Upper lobe of left lung (tissue), 6 donors: ENCODE data around the gene KRT39. TPM values are rescaled to one million over a fixed set of nuclear protein-coding genes. Genes with fewer than 3 reads are reported as not detected.

Experiments
- ATAC-seq, 2 donors: fragments of 200-7000 bp; cut with Tn5 transposase; one replicate each; pipeline ENCODE4 v1.9.1; 2022; ENCODE audit warnings: mild to moderate bottlenecking in 2 of 2, moderate library complexity in 2 of 2; ENCODE audit not compliant: low FRiP score in 2 of 2
- DNase-seq, 2 donors: peaks; one replicate each; pipeline ENCODE4 v3.0.0-alpha.2; 2019 to 2020
- H3K27ac ChIP-seq, 4 donors: fragments of 200-600 bp; sonication (generic); one replicate each; pipeline ENCODE4 v1.5.1; 2016 to 2019
- H3K27me3 ChIP-seq, 4 donors: fragments of 200-600 bp; sonication (generic); one replicate each; pipeline ENCODE4 v1.5.1; 2017 to 2019
- H3K36me3 ChIP-seq, 4 donors: fragments of 200-600 bp; sonication (generic); one replicate each; pipeline ENCODE4 v1.5.1; 2016 to 2019
- H3K4me1 ChIP-seq, 4 donors: fragments of 200-600 bp; sonication (generic); one replicate each; pipeline ENCODE4 v1.5.1; 2018 to 2019
- H3K4me3 ChIP-seq, 4 donors: fragments of 200-600 bp; sonication (generic); one replicate each; pipeline ENCODE4 v1.5.1; 2017 to 2019; ENCODE audit warnings: mild to moderate bottlenecking in 2 of 4, moderate library complexity in 1 of 4
- H3K9me3 ChIP-seq, 4 donors: fragments of 200-600 bp; sonication (generic); one replicate each; pipeline ENCODE4 v1.5.1; 2018 to 2019
- EP300 ChIP-seq, 4 donors: sonication (generic); formaldehyde crosslinking; IDR thresholded peaks; one replicate each; pipeline ENCODE4 v1.5.1; 2017; ENCODE audit warnings: antibody characterized with exemption in 4 of 4, control low read depth in 2 of 4
- POLR2A ChIP-seq, 4 donors: fragments of 450-650 bp; IDR thresholded peaks; one replicate each; pipeline ENCODE4 v1.5.1; 2016 to 2017; ENCODE audit warnings: antibody characterized with exemption in 4 of 4, mild to moderate bottlenecking in 2 of 4
- POLR2AphosphoS5 ChIP-seq, 2 donors: sonication (generic); formaldehyde crosslinking; IDR thresholded peaks; one replicate each; pipeline ENCODE4 v1.5.1; 2017; ENCODE audit warnings: antibody characterized with exemption in 2 of 2
- WGBS, 2 donors: methylation state at CpG; one replicate each; pipeline ENCODE4 v1.1.5; 2017 to 2018; 5-methylcytosine and 5-hydroxymethylcytosine counted together
- small RNA-seq, 4 donors: library from RNA; depleted of rRNA; stranded (forward); fragments of <200 nt; gene quantifications; one replicate each; pipeline ENCODE3, GENCODE V24; 2016
- total RNA-seq, 6 donors: library from RNA; depleted of rRNA in 4 of 6; stranded (reverse); fragments of >200 nt in 4 of 6; gene quantifications; one replicate each; pipeline versions ENCODE4 v1.1.0 to v1.2.1, GENCODE V29; 2016 to 2021
- TF ChIP-seq, protein P1 (sequence below), 6 experiments: fragments of 450-650 bp in 4 of 6; fragments of 200-600 bp in 2 of 6; sonication (generic) in 2 of 6; IDR thresholded peaks; one replicate each; pipeline ENCODE4 v1.5.1; 2016 to 2019; ENCODE audit warnings: antibody characterized with exemption in 6 of 6
- donor health status: DM: no; HTN: no; CAD: no; lungs with moderate emphysema.
- donor health status: DM: no; HTN: yes; CAD: no; lungs with severe emphysema.

KRT39 gene
- total RNA-seq, 6 donors from 2014 or later: not detected

DNA sequence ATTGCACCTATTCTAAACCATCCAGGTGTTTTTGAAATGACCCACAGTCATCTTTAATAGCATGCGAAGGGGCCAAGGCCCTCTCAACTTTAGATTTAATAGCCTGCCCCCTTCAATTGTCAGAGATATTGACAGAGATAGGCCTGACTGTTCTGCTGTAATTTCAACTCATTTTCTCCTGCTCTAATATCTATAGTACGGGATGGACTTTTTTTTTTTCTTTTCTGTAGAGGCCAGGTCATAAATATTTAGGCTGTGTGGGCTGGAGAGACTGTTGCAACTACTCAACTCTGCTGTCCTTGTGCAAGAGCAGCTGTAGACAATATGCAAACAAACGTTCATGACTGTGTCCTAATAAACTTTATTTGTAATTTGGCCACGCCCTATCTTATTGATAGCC is 57.0 kb downstream of the KRT39 start:
- Histone ChIP-seq H3K9me3 (no peaks in the 10 kb centered on the region), H3K4me1 (peaks cover 7 to 11% (median 7%) of the 10 kb centered on the region in 4 donors), H3K36me3 (no peaks in the 10 kb centered on the region), H3K27ac (no peak overlapping the region), H3K27me3 (no peaks in the 10 kb centered on the region), H3K4me3 (no peak overlapping the region)
- WGBS, 2 donors: 38 to 41% methylated on average over 4 of the region's 4 CpGs
- TF ChIP-seq, protein P1, sequence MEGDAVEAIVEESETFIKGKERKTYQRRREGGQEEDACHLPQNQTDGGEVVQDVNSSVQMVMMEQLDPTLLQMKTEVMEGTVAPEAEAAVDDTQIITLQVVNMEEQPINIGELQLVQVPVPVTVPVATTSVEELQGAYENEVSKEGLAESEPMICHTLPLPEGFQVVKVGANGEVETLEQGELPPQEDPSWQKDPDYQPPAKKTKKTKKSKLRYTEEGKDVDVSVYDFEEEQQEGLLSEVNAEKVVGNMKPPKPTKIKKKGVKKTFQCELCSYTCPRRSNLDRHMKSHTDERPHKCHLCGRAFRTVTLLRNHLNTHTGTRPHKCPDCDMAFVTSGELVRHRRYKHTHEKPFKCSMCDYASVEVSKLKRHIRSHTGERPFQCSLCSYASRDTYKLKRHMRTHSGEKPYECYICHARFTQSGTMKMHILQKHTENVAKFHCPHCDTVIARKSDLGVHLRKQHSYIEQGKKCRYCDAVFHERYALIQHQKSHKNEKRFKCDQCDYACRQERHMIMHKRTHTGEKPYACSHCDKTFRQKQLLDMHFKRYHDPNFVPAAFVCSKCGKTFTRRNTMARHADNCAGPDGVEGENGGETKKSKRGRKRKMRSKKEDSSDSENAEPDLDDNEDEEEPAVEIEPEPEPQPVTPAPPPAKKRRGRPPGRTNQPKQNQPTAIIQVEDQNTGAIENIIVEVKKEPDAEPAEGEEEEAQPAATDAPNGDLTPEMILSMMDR (IDR thresholded peaks at IDR 0.05): no peak
- TF ChIP-seq POLR2A (IDR thresholded peaks at IDR 0.05): no peak
- no peak for TF ChIP-seq EP300 (IDR thresholded peaks at IDR 0.05)
- TF ChIP-seq POLR2AphosphoS5 (IDR thresholded peaks at IDR 0.05): no peak
- ATAC-seq (peak in 1 of 2 donors; percentile 50), DNase-seq (no peak)

GRCh38 chr17:40909351-40909750 is 57.4 kb downstream of the KRT39 start:
- 2 to 7% methylated on average over 5 of the region's 5 CpGs for WGBS, 2 donors

More at GRCh38 chr17:40909351-40909750, 57.4 kb downstream of the KRT39 start:
- no peaks in the 10 kb centered on the region for H3K9me3 ChIP-seq
- H3K36me3 ChIP-seq: no peaks in the 10 kb centered on the region
- no peak overlapping the region for H3K4me3 ChIP-seq
- TF ChIP-seq, protein P1 (IDR thresholded peaks at IDR 0.05): peak; percentile 56 to 82 (median 68)
- TF ChIP-seq EP300 (IDR thresholded peaks at IDR 0.05) (no peak), POLR2AphosphoS5 (IDR thresholded peaks at IDR 0.05) (no peak), POLR2A (IDR thresholded peaks at IDR 0.05) (no peak)
- no peaks in the 10 kb centered on the region for H3K27me3 ChIP-seq
- peak in 1 of 2 donors; percentile 82 for DNase-seq
- H3K4me1 ChIP-seq: peaks cover 7 to 11% (median 7%) of the 10 kb centered on the region in 4 donors
- H3K27ac ChIP-seq: no peak overlapping the region
- ATAC-seq: peak; percentile 93 to 98

Small RNA genes within 50 kb of the gene (small RNA-seq; reads per million reads assigned to genes)
- 0 reads per million in 4 donors for gene KRTAP3-4P

Other genes with a start within 250 kb of the KRT39 start
- not detected for gene KRT25, start 211.6 kb downstream of the KRT39 start, total RNA-seq
- gene KRT26, start 194.7 kb downstream of the KRT39 start, total RNA-seq: not detected
- 1 to 10 TPM in 1 of 6 donors, under 1 TPM in 3, not detected in 2; 0.24 to 1.4 (median 0.65) TPM for gene KRT27, start 184.4 kb downstream of the KRT39 start, total RNA-seq
- gene KRT28, start 167.0 kb downstream of the KRT39 start, total RNA-seq: not detected
- gene KRT10, start 144.3 kb downstream of the KRT39 start, total RNA-seq: 10 to 100 TPM in 4 of 6 donors, 1 to 10 TPM in 2; 4.2 to 35.0 (median 13.5) TPM
- not detected for gene KRT12, start 99.7 kb downstream of the KRT39 start, total RNA-seq
- gene KRT20, start 81.7 kb downstream of the KRT39 start, total RNA-seq: under 1 TPM in 2 of 6 donors, not detected in 4; 0.31 to 0.37 TPM
- 10 to 100 TPM in 1 of 6 donors, 1 to 10 TPM in 4, under 1 TPM in 1; 0.49 to 10.7 (median 3.1) TPM for gene KRT23, start 29.3 kb downstream of the KRT39 start, total RNA-seq
- gene KRT40, start 17.4 kb upstream of the KRT39 start, total RNA-seq: under 1 TPM in 1 of 6 donors, not detected in 5; 0.24 TPM
- gene KRTAP3-3, start 27.2 kb upstream of the KRT39 start, total RNA-seq: not detected
- gene KRTAP3-2, start 33.0 kb upstream of the KRT39 start, total RNA-seq: not detected
- not detected for gene KRTAP3-1, start 42.2 kb upstream of the KRT39 start, total RNA-seq
- not detected for gene KRTAP1-5, start 60.3 kb upstream of the KRT39 start, total RNA-seq
- gene KRTAP1-4, start 63.2 kb upstream of the KRT39 start, total RNA-seq: not detected
- not detected for gene KRTAP1-3, start 67.9 kb upstream of the KRT39 start, total RNA-seq
- gene KRTAP1-1, start 74.5 kb upstream of the KRT39 start, total RNA-seq: not detected
- not detected for gene KRTAP2-1, start 80.4 kb upstream of the KRT39 start, total RNA-seq
- not detected for gene KRTAP2-2, start 88.3 kb upstream of the KRT39 start, total RNA-seq
- not detected for gene KRTAP2-3, start 93.2 kb upstream of the KRT39 start, total RNA-seq
- gene KRTAP2-4, start 98.9 kb upstream of the KRT39 start, total RNA-seq: not detected
- not detected for gene KRTAP4-7, start 117.2 kb upstream of the KRT39 start, total RNA-seq
- gene KRTAP4-8, start 131.2 kb upstream of the KRT39 start, total RNA-seq: not detected
- not detected for gene KRTAP4-16, start 135.3 kb upstream of the KRT39 start, total RNA-seq
- not detected for gene KRTAP4-9, start 138.4 kb upstream of the KRT39 start, total RNA-seq
- not detected for gene KRTAP4-11, start 151.4 kb upstream of the KRT39 start, total RNA-seq
- not detected for gene KRTAP4-12, start 157.2 kb upstream of the KRT39 start, total RNA-seq
- gene KRTAP4-6, start 173.6 kb upstream of the KRT39 start, total RNA-seq: not detected
- not detected for gene KRTAP4-5, start 182.9 kb upstream of the KRT39 start, total RNA-seq
- gene KRTAP4-4, start 193.8 kb upstream of the KRT39 start, total RNA-seq: not detected
- not detected for gene KRTAP4-3, start 201.3 kb upstream of the KRT39 start, total RNA-seq
- gene KRTAP4-2, start 211.3 kb upstream of the KRT39 start, total RNA-seq: not detected
- not detected for gene KRTAP4-1, start 218.0 kb upstream of the KRT39 start, total RNA-seq
- gene KRTAP9-1, start 222.9 kb upstream of the KRT39 start, total RNA-seq: not detected